A549 treated with DMSO at 1 μM for 4 hours (cell line): ENCODE results near the gene CHCHD3. TPM values are rescaled to one million over a fixed set of nuclear protein-coding genes. Genes with fewer than 3 reads are reported as not detected.

Experiments used
- total RNA-seq: library from RNA; stranded (reverse); fragments of 200-300 nt; extraction: Qiagen RNA extraction; gene quantifications from 5 replicates; pipeline ENCODE4 v1.2.3, GENCODE V29; 2022; ENCODE audit warnings: low read depth

Gene CHCHD3
- 83.3 to 88.3 TPM (median 86.4 TPM) in 5 replicates for total RNA-seq

GRCh38 chr7:133081599-133082389 lies at the start of gene CHCHD3:
TSS of gene CHCHD3 (minus strand) at chr7:133082090. CDS start at chr7:133081937, 153 bp downstream.

Other genes starting within 250 kb of the CHCHD3 start
- 21.0 to 23.3 TPM (median 23.0 TPM) in 5 replicates for gene EXOC4, start 171.0 kb upstream of the CHCHD3 start, total RNA-seq